Measurements from ENCODE around the gene ARHGAP28.

ARHGAP28 gene

GRCh38 chr18:6940451-6940850 is 210.9 kb downstream of the ARHGAP28 start:
- no peak overlapping the region for H3K4me3 ChIP-seq (ENCODE audit: low read depth, low read length)
- DNase-seq (ENCODE audit: low read depth) = no peak
- TF ChIP-seq CTCF (IDR thresholded peaks at IDR 0.05; ENCODE audit: low read depth, low read length, missing control alignments) = no peak

GRCh38 chr18:6941996-6942395 is 212.5 kb downstream of the ARHGAP28 start:
- H3K4me3 ChIP-seq (ENCODE audit: low read depth, low read length) = no peak overlapping the region
- no peak for DNase-seq (ENCODE audit: low read depth)
- no peak for TF ChIP-seq CTCF (IDR thresholded peaks at IDR 0.05; ENCODE audit: low read depth, low read length, missing control alignments)

- DNase-seq (ENCODE audit: low read depth) = no peak
- H3K4me3 ChIP-seq (ENCODE audit: low read depth, low read length) = no peak overlapping the region
- TF ChIP-seq CTCF (IDR thresholded peaks at IDR 0.05; ENCODE audit: low read depth, low read length, missing control alignments) = no peak
Observed at GRCh38 chr18:6942742-6943141, 213.2 kb downstream of the ARHGAP28 start.

GRCh38 chr18:6943143-6943542 is 213.6 kb downstream of the ARHGAP28 start:
- no peak overlapping the region for H3K4me3 ChIP-seq (ENCODE audit: low read depth, low read length)
- no peak for TF ChIP-seq CTCF (IDR thresholded peaks at IDR 0.05; ENCODE audit: low read depth, low read length, missing control alignments)
- no peak for DNase-seq (ENCODE audit: low read depth)

GRCh38 chr18:6947338-6948030 is 218.0 kb downstream of the ARHGAP28 start:
- no peak overlapping the region for H3K4me3 ChIP-seq (ENCODE audit: low read depth, low read length)
- TF ChIP-seq CTCF (IDR thresholded peaks at IDR 0.05; ENCODE audit: low read depth, low read length, missing control alignments) = no peak
- DNase-seq (ENCODE audit: low read depth) = no peak

- no peak for DNase-seq (ENCODE audit: low read depth)
- no peak overlapping the region for H3K4me3 ChIP-seq (ENCODE audit: low read depth, low read length)
- TF ChIP-seq CTCF (IDR thresholded peaks at IDR 0.05; ENCODE audit: low read depth, low read length, missing control alignments) = no peak
Observed at GRCh38 chr18:6948281-6949055, 219.0 kb downstream of the ARHGAP28 start.
